Activated CD4-positive, CD25-positive, alpha-beta regulatory T cell (primary cell): ENCODE measurements around the gene NAA50.

Experiments used
- DNase-seq, 4 experiments: peaks; one replicate each; lab custom pipeline; 2025; lab: John Stamatoyannopoulos, UW

The NAA50 gene

GRCh38 chr3:113685956-113686721 is 59.9 kb downstream of the NAA50 start:
- DNase-seq = no peak

GRCh38 chr3:113685124-113685523 is 60.9 kb downstream of the NAA50 start:
- DNase-seq = no peak

GRCh38 chr3:113684271-113684819 is 61.7 kb downstream of the NAA50 start:
- DNase-seq = no peak

- DNase-seq = no peak
Measured at GRCh38 chr3:113678773-113679172, 67.3 kb downstream of the NAA50 start.

GRCh38 chr3:113677737-113678136 is 68.3 kb downstream of the NAA50 start:
- DNase-seq = no peak

- DNase-seq = no peak
Measured at GRCh38 chr3:113676261-113676660, 69.8 kb downstream of the NAA50 start.

- no peak for DNase-seq
Measured at GRCh38 chr3:113673593-113673992, 72.5 kb downstream of the NAA50 start.

- DNase-seq = no peak
Measured at GRCh38 chr3:113668015-113668414, 78.0 kb downstream of the NAA50 start.
